GM19240 (cell line): ENCODE measurements around the gene CD200R1.
A peak's percentile ranks its signal among the peaks of the same experiment; 100 is the strongest.
"Not testable (repeated sequence)": the region's sequence is repeated elsewhere in the genome, so short reads cannot be mapped to it uniquely, and the experiment has no call there.

Source experiments
- DNase-seq: peaks from one replicate; pipeline ENCODE4 v3.0.0; 2011; ENCODE audit warnings: low spot score; ENCODE audit not compliant: insufficient read length

The CD200R1 gene

DNA sequence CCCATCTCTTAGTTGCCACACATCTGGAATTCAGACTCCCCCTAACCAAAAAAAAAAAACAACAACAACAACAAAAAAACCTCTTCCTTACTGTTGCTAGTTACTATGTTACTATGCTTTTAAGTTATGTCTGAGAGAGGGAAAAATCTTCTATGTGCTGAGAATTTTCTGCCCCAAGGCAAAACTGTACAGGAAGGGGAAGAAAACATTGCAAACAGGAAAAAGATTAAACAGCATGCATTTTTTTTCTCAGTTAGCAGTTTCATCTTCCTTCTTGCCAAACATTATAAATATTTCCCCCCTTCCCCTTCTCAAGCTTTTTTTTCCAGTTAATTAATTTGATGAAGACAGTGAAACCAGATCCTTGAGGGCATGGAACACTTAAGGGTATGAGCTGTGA lies 1.1 kb upstream of the CD200R1 start:
- no peak for DNase-seq

DNA sequence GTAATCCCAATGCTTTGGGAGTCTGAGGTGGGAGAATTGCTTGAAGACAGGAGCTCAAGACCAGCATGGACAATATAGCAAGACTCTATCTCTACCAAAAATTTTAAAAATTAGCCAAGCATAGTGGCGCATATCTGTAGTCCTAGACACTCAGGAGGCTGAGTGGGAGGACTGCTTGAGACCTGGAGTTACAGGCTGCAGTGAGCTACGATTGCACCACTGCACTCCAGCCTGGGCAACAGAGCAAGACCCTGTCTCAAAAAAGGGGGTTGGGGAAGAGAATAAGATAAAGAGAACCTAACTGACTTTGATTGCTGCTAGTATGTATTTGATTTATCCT lies 755 bp downstream of the CD200R1 start:
- DNase-seq = no peak

DNA sequence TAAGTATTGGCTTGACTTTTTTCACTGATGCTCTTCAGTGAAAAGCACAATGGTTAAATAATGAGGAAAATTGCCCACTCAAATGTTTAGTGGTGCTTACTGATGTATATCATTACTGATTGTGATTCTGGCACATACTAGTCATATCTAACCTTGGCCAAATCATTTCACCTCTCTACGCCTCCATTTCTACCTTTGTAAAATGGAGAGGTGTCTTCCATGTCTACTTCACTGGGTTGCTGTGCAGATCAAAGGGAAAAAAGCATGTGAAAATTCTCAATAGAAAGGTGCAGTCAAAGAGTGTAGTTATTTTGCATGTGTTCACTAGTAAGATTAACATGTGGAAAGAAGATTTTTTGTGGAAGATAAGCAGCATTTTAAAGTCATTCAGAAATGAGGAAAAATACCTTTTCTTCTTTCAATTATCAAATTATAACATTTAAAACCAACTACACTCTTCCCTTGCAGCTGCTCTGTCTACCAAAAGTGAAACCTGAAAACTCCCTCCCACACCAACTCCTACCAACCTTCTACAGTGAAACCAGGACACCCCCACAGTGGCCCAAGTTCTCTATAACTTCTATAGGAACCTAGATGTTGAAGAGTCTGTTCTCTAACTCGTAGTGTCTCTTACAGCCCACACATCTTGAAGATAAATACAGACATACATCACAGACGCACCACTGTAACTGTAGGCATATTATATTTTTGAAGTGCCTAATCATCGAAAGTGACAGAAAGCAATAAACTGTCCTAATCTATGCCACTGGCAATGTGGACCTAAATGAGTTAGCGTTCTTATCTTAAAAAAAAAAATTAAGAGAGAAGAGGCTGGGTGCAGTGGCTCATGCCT lies 1.4 kb downstream of the CD200R1 start:
- DNase-seq = no peak

DNA sequence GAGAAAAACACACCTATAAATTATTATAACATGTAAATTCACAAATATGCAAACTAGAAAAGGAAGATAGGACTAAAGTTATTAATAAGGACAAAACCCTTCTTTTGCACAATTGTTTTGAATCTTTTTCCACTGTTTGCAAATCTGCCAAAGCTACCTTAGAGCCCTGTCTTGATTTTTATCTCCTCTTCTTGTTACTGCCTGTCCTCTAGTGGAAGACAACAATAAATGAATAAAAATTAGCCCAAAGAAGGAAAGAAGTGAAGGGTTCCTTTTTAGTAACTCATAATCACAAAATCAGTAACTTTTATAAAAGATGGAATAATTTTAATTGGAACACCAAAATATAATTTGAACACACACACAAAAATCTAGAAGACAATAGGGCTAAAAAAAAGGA lies 2.7 kb downstream of the CD200R1 start:
- DNase-seq = no peak

DNA sequence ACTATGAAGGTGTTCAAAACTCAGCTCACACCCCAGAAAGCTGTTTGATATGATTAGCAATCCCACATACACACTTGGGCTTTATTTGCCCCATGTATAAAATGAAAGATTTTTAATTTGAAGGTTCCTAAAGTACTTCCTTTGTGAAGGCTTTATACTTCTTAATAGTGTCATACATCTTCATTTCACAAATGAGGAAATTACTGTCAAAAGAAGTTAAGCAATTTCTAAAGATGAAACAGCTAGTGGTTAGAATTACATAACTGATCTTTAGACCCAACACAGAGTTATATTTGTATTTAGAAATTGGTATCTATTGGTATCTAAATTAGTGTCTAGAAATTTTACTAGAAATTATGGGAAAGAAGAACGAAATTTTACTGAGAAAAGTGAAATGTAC lies 7.1 kb downstream of the CD200R1 start:
- no peak for DNase-seq

DNA sequence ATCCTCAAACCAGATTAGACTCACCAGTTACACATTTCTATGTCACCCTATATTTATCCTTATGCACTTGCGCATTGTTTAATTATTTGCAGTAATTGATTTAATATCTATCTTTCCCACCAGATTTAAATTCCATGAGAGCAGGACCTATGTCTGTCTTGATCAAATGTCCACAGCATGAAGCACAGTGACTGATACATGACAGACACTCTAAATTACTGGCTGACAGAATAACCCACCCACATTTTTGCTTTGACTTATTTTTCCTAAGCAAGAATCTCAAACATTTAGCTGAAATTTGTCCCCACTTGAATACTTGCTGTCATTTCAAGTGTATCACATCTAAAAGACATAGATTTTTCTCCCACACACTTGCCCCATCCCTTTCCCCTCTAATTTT lies 7.5 kb downstream of the CD200R1 start:
- DNase-seq = no peak

DNA sequence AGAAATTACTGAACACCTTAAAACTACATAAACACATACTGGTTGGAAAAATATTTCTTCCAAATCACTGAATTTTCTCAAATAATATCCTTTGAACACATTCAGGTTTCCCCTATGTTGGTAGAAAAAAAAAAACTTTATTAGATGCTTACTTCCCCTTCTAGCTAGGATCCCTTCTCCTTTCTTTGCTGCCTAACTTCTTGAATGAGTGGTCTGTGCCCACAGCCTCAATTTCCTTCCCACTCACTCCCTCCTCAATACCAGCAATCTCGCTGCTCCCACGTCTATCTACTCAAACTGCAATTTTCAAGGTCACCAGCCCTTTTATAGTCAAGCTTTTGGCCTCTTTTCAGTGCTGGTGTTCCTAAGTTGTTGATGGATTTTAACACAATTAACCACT lies 8.3 kb downstream of the CD200R1 start:
- DNase-seq = no peak

DNA sequence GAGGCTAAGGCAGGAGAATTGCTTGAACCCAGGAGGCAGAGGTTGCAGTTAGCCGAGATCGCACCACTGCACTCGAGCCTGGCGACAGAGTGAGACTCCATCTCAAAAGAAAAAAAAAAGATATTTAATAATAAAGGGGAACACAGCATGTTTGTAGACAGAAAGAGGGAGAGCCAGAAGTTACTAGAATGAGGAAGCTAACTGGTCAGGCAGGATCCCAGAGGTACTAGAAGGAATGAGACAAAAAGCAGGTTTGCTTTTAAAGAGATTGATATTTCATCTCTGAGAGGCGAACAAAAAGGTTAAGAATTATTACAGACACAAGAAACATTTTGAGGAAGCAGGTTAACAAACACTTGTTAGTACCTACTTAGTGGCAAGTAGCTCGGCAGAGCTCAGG lies 9.2 kb downstream of the CD200R1 start:
- no peak for DNase-seq

DNA sequence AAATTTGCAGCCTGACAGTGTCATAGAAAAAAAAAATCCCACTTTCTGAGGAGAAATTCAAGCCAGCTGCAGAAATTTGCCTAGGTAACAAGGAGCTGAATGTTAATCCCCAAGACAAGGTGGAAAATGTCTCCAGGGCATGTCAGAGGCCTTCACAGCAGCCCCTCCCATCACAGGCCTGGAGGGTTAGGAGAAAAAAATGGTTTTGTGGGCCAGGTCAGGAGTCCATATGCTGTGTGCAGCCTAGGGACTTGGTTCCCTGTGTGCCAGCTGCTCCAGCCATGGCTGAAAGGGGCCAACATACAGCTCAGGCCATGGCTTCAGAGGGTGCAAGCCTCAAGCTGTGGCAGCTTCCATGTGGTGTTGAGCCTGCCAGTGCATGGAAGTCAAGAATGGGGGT lies 11.2 kb downstream of the CD200R1 start:
- no peak for DNase-seq

DNA sequence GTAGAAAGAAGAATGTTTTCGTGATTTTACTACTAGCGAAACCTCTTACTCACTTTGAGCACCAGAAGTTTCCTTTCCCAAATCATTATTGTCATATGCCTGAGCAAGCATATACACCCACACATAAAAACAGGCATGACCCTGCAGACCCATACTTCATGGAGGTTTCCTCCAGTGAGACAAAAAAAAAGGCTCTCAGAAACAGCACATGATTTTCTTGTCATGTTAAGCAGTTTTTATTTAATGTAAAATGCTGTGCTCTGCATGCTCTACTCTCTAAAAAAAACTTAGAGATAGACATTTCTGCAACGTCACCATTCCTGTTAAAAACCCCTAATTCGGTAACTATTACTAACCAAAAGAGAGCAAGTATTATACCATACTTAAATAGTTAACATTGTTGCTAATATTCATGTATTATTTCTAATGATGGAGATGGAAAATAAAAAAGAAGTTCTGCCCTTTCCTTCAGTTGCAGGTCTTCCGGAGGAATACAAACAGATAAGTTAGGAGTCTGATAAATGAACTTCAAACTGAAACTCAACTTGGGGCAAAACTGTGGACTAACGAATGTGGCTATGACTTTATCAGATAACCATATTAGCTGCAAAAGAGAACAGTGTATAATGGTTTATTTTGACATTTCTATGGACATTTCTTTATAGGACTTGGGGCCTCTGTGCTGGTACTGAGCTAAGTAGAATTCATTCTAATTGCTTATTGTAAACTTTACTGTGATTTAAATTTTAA lies 15.9 kb downstream of the CD200R1 start:
- no peak for DNase-seq

DNA sequence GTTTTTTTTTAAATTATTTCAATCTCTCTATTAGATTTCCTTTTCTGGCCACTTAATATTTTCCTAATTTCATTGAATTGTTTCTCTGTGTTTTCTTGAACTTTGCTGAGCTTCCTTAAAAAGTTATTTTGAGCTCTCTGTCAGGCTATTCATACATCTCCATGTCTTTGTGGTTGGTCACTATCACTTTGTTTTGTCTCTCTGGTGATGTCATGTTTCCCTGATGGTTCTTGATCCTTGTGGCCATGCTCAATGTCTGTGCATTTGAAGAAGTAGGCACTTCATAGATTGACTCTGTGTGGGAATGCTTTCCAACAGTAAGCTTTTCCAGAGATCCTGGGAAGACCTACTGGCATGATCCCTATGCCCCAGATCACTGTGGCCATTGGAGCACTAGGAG lies 18.6 kb downstream of the CD200R1 start:
- DNase-seq = no peak

DNA sequence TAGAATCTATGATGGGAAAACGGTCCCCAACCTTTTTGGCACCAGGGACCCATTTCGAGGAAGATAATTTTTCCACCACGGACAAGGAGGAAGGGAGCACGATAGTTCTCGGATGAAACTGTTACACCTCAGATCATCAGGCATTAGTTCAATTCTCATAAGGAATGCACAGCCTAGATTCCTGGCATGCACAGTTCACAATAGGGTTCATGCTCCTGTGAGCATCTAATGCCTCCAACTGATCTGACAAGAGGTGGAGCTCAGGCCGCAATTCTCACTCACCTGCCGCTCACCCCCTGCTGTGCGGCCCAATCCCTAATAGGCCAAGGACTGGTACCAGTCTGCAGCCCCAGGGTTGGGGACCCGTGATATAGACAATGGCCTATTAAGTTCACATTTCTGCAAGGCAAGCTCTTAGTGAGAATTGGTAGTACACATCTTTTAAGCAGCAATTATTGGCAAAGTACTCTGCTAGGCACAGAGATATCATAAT lies 26.5 kb downstream of the CD200R1 start:
- no peak for DNase-seq

DNA sequence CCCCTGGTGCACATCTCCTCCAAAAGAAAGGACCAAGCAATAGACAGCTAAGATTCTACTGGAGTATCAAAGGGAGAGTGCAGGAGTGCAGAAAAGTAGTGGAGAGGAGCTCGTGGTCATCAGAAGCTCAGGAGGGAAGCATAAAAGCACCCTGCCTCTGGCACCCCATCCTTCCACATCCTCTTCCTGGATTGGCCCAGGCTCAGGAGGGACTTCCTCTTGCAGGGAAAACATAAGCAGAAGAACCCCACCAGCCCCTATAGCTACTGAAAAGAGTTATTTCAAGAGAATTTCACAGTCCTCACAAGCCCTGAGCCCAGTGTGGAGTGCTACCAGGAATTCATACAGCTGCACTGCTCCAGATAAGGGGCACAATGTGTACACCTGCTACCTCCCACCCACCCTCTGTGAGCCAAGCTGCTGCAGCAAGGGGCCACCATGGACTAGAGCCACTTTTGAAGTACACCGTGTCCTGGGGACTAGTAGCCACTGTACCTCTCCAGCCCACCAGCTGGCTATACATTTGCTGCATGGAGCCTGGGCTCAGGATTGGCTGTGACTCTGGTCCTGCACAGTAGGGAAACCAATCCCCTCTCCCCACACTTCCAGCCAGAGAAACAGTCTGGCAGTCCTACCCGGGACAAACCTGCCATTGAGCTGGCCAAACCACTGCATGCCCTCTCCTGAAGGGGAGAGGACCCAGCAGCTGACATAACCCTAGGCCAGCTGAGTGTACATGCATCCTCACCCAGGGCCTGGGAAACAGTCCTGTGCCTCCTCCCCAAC lies 43.0 kb downstream of the CD200R1 start:
- DNase-seq = no peak

DNA sequence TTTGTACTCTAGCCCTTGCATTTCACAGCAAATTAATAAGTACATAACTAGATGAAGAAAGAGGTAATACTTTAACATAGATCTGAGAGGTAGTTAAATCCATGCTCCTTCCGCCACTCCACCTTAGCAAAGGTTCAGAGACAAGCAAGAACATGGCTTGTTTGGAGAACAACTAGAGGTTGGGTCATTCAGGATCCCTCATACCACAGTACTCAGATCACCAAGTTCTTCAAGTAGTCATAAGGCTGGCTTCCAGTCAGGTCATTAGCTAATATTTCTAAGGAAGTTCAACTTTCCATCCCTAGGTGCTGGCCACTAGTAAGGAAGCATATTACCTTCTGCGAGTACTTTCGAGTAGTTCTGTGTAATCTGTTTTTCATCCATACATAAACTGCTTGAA lies 44.1 kb downstream of the CD200R1 start:
- DNase-seq = no peak

DNA sequence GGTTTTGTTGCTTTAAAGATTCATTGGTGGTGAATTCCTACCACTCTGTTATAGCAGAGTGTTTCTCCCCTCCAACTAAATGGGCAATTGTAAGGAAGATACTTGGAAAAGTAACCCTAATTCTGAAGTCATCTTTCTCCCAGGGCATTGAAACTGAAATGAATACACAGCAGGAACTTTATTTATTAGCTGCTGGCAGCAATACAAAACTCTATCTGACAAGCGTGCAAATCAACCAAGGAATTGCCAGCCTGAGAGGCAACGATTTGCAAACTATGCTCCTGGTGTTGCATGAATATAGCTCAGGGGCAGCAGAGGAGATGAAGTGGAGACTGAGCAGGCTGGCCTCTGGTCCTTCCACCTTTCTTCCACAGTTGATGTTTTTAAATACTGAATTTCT lies 48.9 kb downstream of the CD200R1 start:
- DNase-seq = no peak

DNA sequence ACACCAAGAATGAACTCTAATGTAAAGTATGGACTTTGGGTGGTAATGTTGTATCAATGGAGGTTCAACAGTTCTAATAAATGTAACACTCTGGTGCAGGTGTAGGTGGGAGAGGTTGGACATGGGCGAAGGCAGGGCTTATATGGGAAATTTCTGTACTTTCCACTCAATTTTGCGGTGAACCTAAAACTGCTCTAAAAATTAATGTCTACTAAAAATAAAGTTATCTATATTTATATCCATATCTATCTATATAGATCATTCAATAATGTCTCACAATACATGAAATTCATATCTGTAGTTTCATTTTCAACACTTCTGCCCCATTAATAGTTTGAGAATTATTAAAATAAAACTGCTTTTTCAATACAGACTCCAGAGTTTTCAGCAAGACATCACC lies 49.3 kb downstream of the CD200R1 start:
- DNase-seq = no peak

DNA sequence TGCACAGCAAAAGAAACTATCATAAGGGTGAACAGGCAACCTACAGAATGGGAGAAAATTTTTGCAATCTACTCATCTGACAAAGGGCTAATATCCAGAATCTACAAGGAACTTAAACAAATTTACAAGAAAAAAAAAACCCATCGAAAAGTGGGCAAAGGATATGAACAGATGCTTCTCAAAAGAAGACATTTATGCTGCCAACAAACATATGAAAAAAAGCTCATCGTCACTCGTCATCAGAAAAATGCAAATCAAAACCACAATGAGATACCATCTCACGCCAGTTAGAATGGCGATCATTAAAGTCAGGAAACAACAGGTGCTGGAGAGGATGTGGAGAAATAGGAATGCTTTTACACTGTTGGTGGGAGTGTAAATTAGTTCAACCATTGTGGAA lies 55.4 kb downstream of the CD200R1 start:
- DNase-seq = not testable (repeated sequence)

DNA sequence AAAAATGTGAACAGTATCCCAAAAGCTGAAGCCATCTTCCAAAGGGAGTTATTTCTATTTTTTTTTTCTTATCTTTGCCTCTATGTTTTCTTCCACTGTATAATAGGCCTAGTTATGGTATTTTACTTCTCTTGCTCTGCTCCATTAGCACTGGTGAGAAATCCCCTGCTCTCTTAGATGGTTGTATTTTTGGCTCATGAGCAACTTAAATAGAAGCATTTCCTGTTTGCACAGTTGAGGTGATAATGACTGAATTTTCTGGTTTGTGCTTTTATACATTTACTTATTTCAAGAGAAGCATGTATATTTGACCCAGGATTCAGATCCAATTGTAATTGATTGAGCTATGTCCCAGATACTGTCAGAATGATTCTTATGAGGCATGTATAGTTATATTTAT lies 66.7 kb downstream of the CD200R1 start:
- peak; percentile 2 for DNase-seq

DNA sequence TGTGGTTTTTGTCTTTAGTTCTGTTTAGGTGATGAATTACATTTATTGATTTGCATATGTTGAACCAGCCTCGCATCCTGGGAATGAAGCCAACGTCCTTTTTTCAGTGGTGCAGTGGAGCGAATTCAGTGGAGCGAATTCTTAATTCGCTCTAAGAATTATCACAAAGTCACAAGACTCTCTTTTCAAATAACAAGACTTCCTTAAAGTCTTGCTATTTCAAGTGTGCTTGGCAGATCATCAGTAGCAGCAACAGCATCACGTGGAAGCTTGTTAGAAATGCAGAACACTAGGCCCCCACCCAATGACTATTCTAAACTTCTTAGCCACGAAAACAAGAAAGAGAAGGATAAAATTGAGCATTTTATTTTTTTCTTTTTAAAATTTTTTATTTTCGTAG lies 70.1 kb downstream of the CD200R1 start:
- DNase-seq = no peak

DNA sequence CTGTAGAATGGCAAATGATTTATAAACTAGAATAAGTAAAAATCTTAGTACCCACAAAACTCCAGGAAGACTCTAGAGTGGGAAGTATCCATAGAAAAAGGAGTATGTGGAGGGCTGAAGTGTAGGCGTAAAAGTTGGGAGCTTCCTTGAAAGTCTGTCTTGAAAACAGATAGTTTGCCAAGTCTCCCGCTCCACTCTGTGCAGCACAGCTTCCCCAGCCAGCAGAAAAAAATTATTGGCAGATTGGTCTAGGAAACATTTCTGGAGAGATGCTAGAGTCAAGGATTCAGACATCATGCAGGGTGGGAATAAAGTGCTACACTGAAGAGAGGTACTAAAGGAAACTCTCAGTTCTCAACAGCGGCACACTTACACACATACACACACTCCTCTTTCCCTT lies 74.8 kb downstream of the CD200R1 start:
- no peak for DNase-seq

DNA sequence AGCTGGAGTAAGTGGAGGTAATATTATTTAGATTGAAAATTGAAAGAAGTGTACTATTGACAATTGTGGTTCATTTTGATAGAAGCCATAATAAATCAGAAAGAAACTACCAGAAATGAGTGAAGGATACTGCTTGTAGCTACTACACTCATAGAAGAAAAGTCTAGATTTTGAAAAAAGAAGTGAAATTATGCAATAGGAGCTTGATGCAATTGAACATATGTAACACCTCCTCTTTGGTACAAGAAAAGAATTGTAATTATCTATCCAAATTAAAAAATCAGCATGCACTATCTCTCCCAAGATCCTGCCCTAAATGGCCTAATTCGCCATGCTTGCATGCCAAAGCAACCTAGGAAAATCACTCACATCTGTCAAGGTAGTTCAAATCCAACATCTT lies 77.1 kb downstream of the CD200R1 start:
- no peak for DNase-seq

DNA sequence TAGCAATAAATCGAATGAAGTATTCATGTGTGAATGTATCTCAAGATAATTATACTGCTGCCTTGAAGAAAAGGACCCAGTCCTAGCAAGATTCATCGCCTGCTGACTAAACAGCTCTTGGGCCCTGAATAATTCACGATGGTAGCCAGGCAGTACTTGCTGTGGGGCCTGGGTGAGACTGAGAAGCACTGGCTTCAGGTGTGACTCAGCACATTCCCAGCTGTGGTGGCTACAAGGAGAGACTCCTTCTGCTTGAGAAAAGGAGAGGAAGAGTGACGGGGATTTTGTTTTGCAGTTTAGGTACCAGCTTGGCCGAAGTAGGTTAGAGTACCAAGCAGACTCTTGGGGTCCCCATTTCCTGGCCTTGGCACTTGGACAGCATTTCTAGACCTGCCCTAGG lies 80.6 kb downstream of the CD200R1 start:
- no peak for DNase-seq
